ENCODE data around the gene NEK6.

NEK6 gene

GRCh38 chr9:124265551-124265950, 7.8 kb downstream of the NEK6 start:
- H3K4me3 ChIP-seq (ENCODE audit: control insufficient read depth, low read depth, low read length) = no peak overlapping the region
- no peak for DNase-seq (ENCODE audit: low read depth)
- no peak for TF ChIP-seq CTCF (conservative IDR thresholded peaks at IDR 0.05; ENCODE audit: control insufficient read depth, insufficient read depth, low read depth, low read length)

- H3K4me3 ChIP-seq (ENCODE audit: control insufficient read depth, low read depth, low read length) = no peak overlapping the region
- TF ChIP-seq CTCF (conservative IDR thresholded peaks at IDR 0.05; ENCODE audit: control insufficient read depth, insufficient read depth, low read depth, low read length) = no peak
- DNase-seq (ENCODE audit: low read depth) = no peak
Observed at GRCh38 chr9:124266139-124266825, 8.5 kb downstream of the NEK6 start.

GRCh38 chr9:124266826-124267201, 9.1 kb downstream of the NEK6 start:
- no peak for TF ChIP-seq CTCF (conservative IDR thresholded peaks at IDR 0.05; ENCODE audit: control insufficient read depth, insufficient read depth, low read depth, low read length)
- H3K4me3 ChIP-seq (ENCODE audit: control insufficient read depth, low read depth, low read length) = no peak overlapping the region
- DNase-seq (ENCODE audit: low read depth) = no peak

GRCh38 chr9:124267271-124267807, 9.6 kb downstream of the NEK6 start:
- DNase-seq (ENCODE audit: low read depth) = peak; percentile 71
- TF ChIP-seq CTCF (conservative IDR thresholded peaks at IDR 0.05; ENCODE audit: control insufficient read depth, insufficient read depth, low read depth, low read length) = no peak
- H3K4me3 ChIP-seq (ENCODE audit: control insufficient read depth, low read depth, low read length) = no peak overlapping the region

- H3K4me3 ChIP-seq (ENCODE audit: control insufficient read depth, low read depth, low read length) = no peak overlapping the region
- TF ChIP-seq CTCF (conservative IDR thresholded peaks at IDR 0.05; ENCODE audit: control insufficient read depth, insufficient read depth, low read depth, low read length) = no peak
- no peak for DNase-seq (ENCODE audit: low read depth)
Observed at GRCh38 chr9:124268248-124268647, 10.5 kb downstream of the NEK6 start.

GRCh38 chr9:124268661-124269060, 10.9 kb downstream of the NEK6 start:
- H3K4me3 ChIP-seq (ENCODE audit: control insufficient read depth, low read depth, low read length) = no peak overlapping the region
- no peak for DNase-seq (ENCODE audit: low read depth)
- TF ChIP-seq CTCF (conservative IDR thresholded peaks at IDR 0.05; ENCODE audit: control insufficient read depth, insufficient read depth, low read depth, low read length) = no peak
